ENCODE data around the gene SCN10A.

The SCN10A gene

GRCh38 chr3:38739931-38740330 is 76.1 kb downstream of the SCN10A start:
- peaks cover 36% of the 10 kb centered on the region for H3K27me3 ChIP-seq
- no peaks in the 10 kb centered on the region for H3K9me3 ChIP-seq
- no peak for TF ChIP-seq CTCF (IDR thresholded peaks at IDR 0.05)

GRCh38 chr3:38739396-38739689 is 76.7 kb downstream of the SCN10A start:
- Histone ChIP-seq H3K4me1 (ENCODE audit: control insufficient read depth in 1 of 2, insufficient read depth in 1 of 2, low read depth in 1 of 2, low read length in 1 of 2) (no peaks in the 10 kb centered on the region), H3K36me3 (no peaks in the 10 kb centered on the region), H3K27me3 (peaks cover 36% of the 10 kb centered on the region), H3K4me3 (ENCODE audit: low read depth in 1 of 2, low read length in 1 of 2) (no peak overlapping the region), H3K9me3 (no peaks in the 10 kb centered on the region), H3K27ac (no peak overlapping the region)
- TF ChIP-seq CTCF (IDR thresholded peaks at IDR 0.05), result no peak

More at GRCh38 chr3:38739931-38740330, 76.1 kb downstream of the SCN10A start:
- H3K36me3 ChIP-seq, result no peaks in the 10 kb centered on the region
- no peaks in the 10 kb centered on the region for H3K4me1 ChIP-seq (ENCODE audit: control insufficient read depth in 1 of 2, insufficient read depth in 1 of 2, low read depth in 1 of 2, low read length in 1 of 2)
- no peak overlapping the region for H3K4me3 ChIP-seq (ENCODE audit: low read depth in 1 of 2, low read length in 1 of 2)
- no peak overlapping the region for H3K27ac ChIP-seq

GRCh38 chr3:38738630-38739395 is 77.2 kb downstream of the SCN10A start:
- H3K27ac ChIP-seq, result no peak overlapping the region
- TF ChIP-seq CTCF (IDR thresholded peaks at IDR 0.05), result no peak
- H3K9me3 ChIP-seq, result no peaks in the 10 kb centered on the region
- H3K36me3 ChIP-seq, result no peaks in the 10 kb centered on the region
- no peaks in the 10 kb centered on the region for H3K4me1 ChIP-seq (ENCODE audit: control insufficient read depth in 1 of 2, insufficient read depth in 1 of 2, low read depth in 1 of 2, low read length in 1 of 2)
- H3K27me3 ChIP-seq, result peaks cover 33% of the 10 kb centered on the region
- no peak overlapping the region for H3K4me3 ChIP-seq (ENCODE audit: low read depth in 1 of 2, low read length in 1 of 2)

GRCh38 chr3:38731522-38731921 is 84.5 kb downstream of the SCN10A start:
- Histone ChIP-seq H3K27ac (no peak overlapping the region), H3K27me3 (peaks cover 12% of the 10 kb centered on the region), H3K4me1 (ENCODE audit: control insufficient read depth in 1 of 2, insufficient read depth in 1 of 2, low read depth in 1 of 2, low read length in 1 of 2) (no peaks in the 10 kb centered on the region), H3K4me3 (ENCODE audit: low read depth in 1 of 2, low read length in 1 of 2) (no peak overlapping the region), H3K36me3 (no peaks in the 10 kb centered on the region), H3K9me3 (no peaks in the 10 kb centered on the region)
- no peak for TF ChIP-seq CTCF (IDR thresholded peaks at IDR 0.05)

- no peaks in the 10 kb centered on the region for H3K4me1 ChIP-seq (ENCODE audit: control insufficient read depth in 1 of 2, insufficient read depth in 1 of 2, low read depth in 1 of 2, low read length in 1 of 2)
- no peak overlapping the region for H3K27ac ChIP-seq
- H3K36me3 ChIP-seq, result no peaks in the 10 kb centered on the region
- H3K27me3 ChIP-seq, result peaks cover 14% of the 10 kb centered on the region
- H3K9me3 ChIP-seq, result no peaks in the 10 kb centered on the region
- H3K4me3 ChIP-seq (ENCODE audit: low read depth in 1 of 2, low read length in 1 of 2), result no peak overlapping the region
- no peak for TF ChIP-seq CTCF (IDR thresholded peaks at IDR 0.05)
Observed at GRCh38 chr3:38730281-38730680, 85.7 kb downstream of the SCN10A start.
